K562 (cell line): Measurements from ENCODE around the gene HDAC6. TPM values are rescaled to one million over a fixed set of nuclear protein-coding genes. Genes with fewer than 3 reads are reported as not detected.
A peak's percentile ranks its signal among the peaks of the same experiment; 100 is the strongest.

Experiments
- ATAC-seq: fragments of 200-7000 bp; cut with Tn5 transposase; 3 replicates; pipeline ENCODE4 v1.9.1; 2020; ENCODE audit warnings: moderate library complexity
- BruUV-seq: library from RNA; stranded (reverse); fragments of 400-500 nt; replicated peaks from 2 replicates; lab custom pipeline; 2021; lab: Mats Ljungman, UMichigan
- CTCF ChIA-PET: fragments of 300-600 bp; formaldehyde crosslinking; extraction: SDS; loops from one replicate; lab custom pipeline; 2021; ENCODE audit warnings: low intra/inter-chr PET ratio; lab: Yijun Ruan, JAX
- POLR2A ChIA-PET: fragments of 300-600, 350-650 bp; sonication (Branson Sonifier 250); formaldehyde crosslinking; extraction: SDS; loops from one replicate; lab custom pipeline; 2021; ENCODE audit warnings: antibody characterized with exemption, inconsistent platforms; lab: Yijun Ruan, JAX
- DNase-seq, 4 experiments: peaks; one replicate each; pipeline versions ENCODE4 v3.0.0 to v3.0.0-alpha.2; 2011 to 2018; ENCODE audit warnings: low spot score in 3 of 4, mixed read lengths in 3 of 4; ENCODE audit errors: extremely low read depth in 1 of 4
- FAIRE-seq: peaks from 2 replicates; lab custom pipeline; 2011; peaks lifted over from hg19 to GRCh38; lab: Jason Lieb, UNC
- H2AFZ ChIP-seq: 2 replicates; pipeline ENCODE4 v1.6.0; 2011; ENCODE audit warnings: low read depth, low read length, control low read depth, inconsistent platforms
- H3K27ac ChIP-seq: fragments of 200-600 bp; 3 replicates; pipeline ENCODE4 v1.8.0; 2011; ENCODE audit warnings: low read depth, mild to moderate bottlenecking, control low read depth, inconsistent platforms, low read length, moderate library complexity, mixed read lengths; ENCODE audit errors: extremely low read depth
- H3K27me3 ChIP-seq, 2 experiments: fragments of 300-600 bp in 1 of 2; 2 replicates in 1 of 2; 3 replicates in 1 of 2; pipeline versions ENCODE4 v1.6.0 to v1.8.0; 2011; ENCODE audit warnings: inconsistent platforms in 2 of 2, low read length in 2 of 2, mild to moderate bottlenecking in 1 of 2, mixed read lengths in 1 of 2, moderate library complexity in 1 of 2; ENCODE audit not compliant: control insufficient read depth in 2 of 2, insufficient read depth in 2 of 2
- H3K36me3 ChIP-seq: fragments of 300-600 bp; 3 replicates; pipeline ENCODE4 v1.8.0; 2011; ENCODE audit warnings: mild to moderate bottlenecking, low read length, inconsistent platforms; ENCODE audit not compliant: control insufficient read depth, insufficient read depth
- H3K4me1 ChIP-seq, 2 experiments: fragments of 200-600 bp in 1 of 2; replicated peaks in 1 of 2; 2 replicates in 1 of 2; 3 replicates in 1 of 2; pipeline versions ENCODE4 v1.5.1 to v1.8.0; 2011; ENCODE audit warnings: inconsistent platforms in 2 of 2, low read length in 2 of 2, mild to moderate bottlenecking in 1 of 2, mixed read lengths in 1 of 2, moderate library complexity in 1 of 2; ENCODE audit not compliant: control insufficient read depth in 2 of 2, insufficient read depth in 2 of 2
- H3K4me2 ChIP-seq: 2 replicates; pipeline ENCODE4 v1.6.1; 2011; ENCODE audit warnings: low read length, control low read depth, inconsistent platforms, mixed read lengths; ENCODE audit not compliant: insufficient read depth
- H3K4me3 ChIP-seq: fragments of 200-600 bp; sonication (generic), shearing (Covaris generic); 2 replicates; pipeline ENCODE4 v1.5.1; 2016; ENCODE audit warnings: control low read depth, inconsistent platforms
- H3K79me2 ChIP-seq: fragments of 200-600 bp; 3 replicates; pipeline ENCODE4 v1.8.0; 2011; ENCODE audit warnings: low read length, inconsistent platforms; ENCODE audit not compliant: control insufficient read depth, insufficient read depth
- H3K9ac ChIP-seq, 2 experiments: 2 replicates each; pipeline versions ENCODE4 v1.6.0 to v1.6.1; 2011; ENCODE audit warnings: low read depth in 2 of 2, low read length in 2 of 2, control low read depth in 1 of 2, inconsistent platforms in 1 of 2, mild to moderate bottlenecking in 1 of 2, mixed read lengths in 1 of 2; ENCODE audit not compliant: insufficient read depth in 1 of 2
- H3K9me1 ChIP-seq: one replicate; pipeline ENCODE4 v1.6.0; 2011; ENCODE audit warnings: inconsistent platforms, mild to moderate bottlenecking, low read length, moderate library complexity; ENCODE audit not compliant: control insufficient read depth, insufficient read depth
- H3K9me3 ChIP-seq: replicated peaks from 2 replicates; pipeline ENCODE4 v1.5.1; 2011; ENCODE audit warnings: low read depth, low read length, inconsistent platforms; ENCODE audit not compliant: control insufficient read depth, insufficient read depth
- H4K20me1 ChIP-seq: replicated peaks from 2 replicates; pipeline ENCODE4 v1.6.1; 2011; ENCODE audit warnings: low read length, inconsistent platforms, mixed read lengths; ENCODE audit not compliant: control insufficient read depth, insufficient read depth
- BCOR ChIP-seq: fragments of 450-650 bp; IDR thresholded peaks from 2 replicates; pipeline ENCODE4 v1.6.1; 2016
- CLOCK ChIP-seq: fragments of 250-450 bp; sonication (Bioruptor Pico); IDR thresholded peaks from 2 replicates; pipeline ENCODE4 v1.4.0; 2020; ENCODE audit warnings: mild to moderate bottlenecking, moderate library complexity, borderline replicate concordance
- RBM25 ChIP-seq: fragments of 200-400 bp; formaldehyde crosslinking; IDR thresholded peaks from 2 replicates; pipeline ENCODE4 v1.6.1; 2018; ENCODE audit warnings: low read length, low read depth, moderate library complexity; ENCODE audit not compliant: severe bottlenecking
- SPI1 ChIP-seq: IDR thresholded peaks from 2 replicates; pipeline ENCODE4 v1.6.1; 2011; ENCODE audit warnings: low read depth, low read length, control low read depth, borderline replicate concordance
- TGIF2 ChIP-seq: sonication (generic); formaldehyde crosslinking; IDR thresholded peaks from 2 replicates; pipeline ENCODE4 v1.8.1; 2022; ENCODE audit warnings: mild to moderate bottlenecking, missing genetic modification reagents, moderate library complexity
- WGBS: fragments of 100-300 bp; shearing (Covaris generic); methylation state at CpG from one replicate; pipeline ENCODE4 v1.1.6; 2016; ENCODE audit warnings: low coverage, mixed read lengths; ENCODE audit not compliant: insufficient coverage; ENCODE audit errors: missing lambda C conversion rate; 5-methylcytosine and 5-hydroxymethylcytosine counted together
- in situ Hi-C: fragments of 300-500 bp; cut with MboI; formaldehyde crosslinking; loops from 4 replicates; pipeline ENCODE4 v1.15.0; 2018; ENCODE audit warnings: inconsistent platforms, mixed read lengths
- intact Hi-C: fragments of 100-400 bp; cut with micrococcal nuclease; formaldehyde crosslinking; loops from 2 replicates; pipeline ENCODE4 v1.14.2; 2022
- polyA plus RNA-seq, 8 experiments: library from polyadenylated mRNA; depleted of rRNA in 4 of 8; stranded (reverse) in 5 of 8; unstranded in 3 of 8; fragments of >200 nt; fragmentation: Nextera tagmentation in 2 of 8; fragmentation: Illumina TruSeq in 1 of 8; extraction: Ambion mirVana in 2 of 8; extraction: Trizol in 1 of 8; gene quantifications; 2 replicates each; pipeline versions ENCODE4 v1.2.1 to v1.2.3, GENCODE V29; 2011 to 2014; ENCODE audit warnings: inconsistent platforms in 1 of 8, missing spikeins in 1 of 8
- total RNA-seq, 7 experiments: library from RNA; depleted of rRNA in 6 of 7; stranded (reverse); fragments of >200 nt in 6 of 7; fragmentation: Illumina TruSeq in 2 of 7; extraction: Trizol in 2 of 7; gene quantifications; 2 replicates each; pipeline versions ENCODE4 v1.2.1 to v1.2.3, GENCODE V29; 2011 to 2021; ENCODE audit warnings: low replicate concordance in 1 of 7
- TF ChIP-seq, protein P1 (sequence below): sonication (generic); IDR thresholded peaks from 2 replicates; pipeline ENCODE4 v1.6.1; 2016

HDAC6 gene
- total and polyA plus RNA-seq, 9 of the 15 experiments (the other 6 are each of a cell fraction or from before 2014, with no cell fraction given) = 29.9 to 101 (median 71.2) TPM

DNA sequence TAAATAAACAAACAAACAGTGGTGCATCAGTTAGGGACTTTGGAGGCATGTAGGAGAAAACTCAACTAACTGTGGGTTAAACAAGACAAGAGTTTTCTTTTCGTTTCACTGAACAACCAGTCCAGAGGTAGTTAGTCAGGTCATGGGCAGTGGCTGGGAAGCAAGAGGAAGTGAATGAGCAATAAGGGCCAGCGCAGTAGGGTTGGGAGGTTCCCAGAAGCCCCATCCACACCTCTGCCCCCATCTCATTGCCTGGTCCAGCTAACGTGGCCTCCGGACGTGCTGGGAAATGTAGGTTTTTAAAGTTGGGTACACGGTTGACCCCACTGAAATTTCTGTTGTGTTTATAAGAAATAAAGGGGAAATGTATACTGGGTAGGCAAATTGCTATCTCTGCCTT lies 31.6 kb upstream of the HDAC6 start:
- ChIA-PET CTCF (no interaction called here), POLR2A (no interaction called here)
- Histone ChIP-seq H3K9me3 (no peaks in the 10 kb centered on the region), H3K9me1 (no peaks in the 10 kb centered on the region), H3K4me1 (peaks cover 7 to 28% of the 10 kb centered on the region in 2 experiments), H3K4me3 (no peak overlapping the region), H4K20me1 (no peaks in the 10 kb centered on the region), H3K36me3 (no peaks in the 10 kb centered on the region), H2AFZ (peak overlapping the region; percentile 80), H3K27ac (peak overlapping the region; percentile 60; the same call in 2 of the 3 replicates), H3K27me3 (no peaks in the 10 kb centered on the region), H3K4me2 (peak overlapping the region; percentile 39), H3K79me2 (peaks cover 10% of the 10 kb centered on the region; the same call in 1 of the 3 replicates), H3K9ac (peak overlapping the region; percentile 21 to 70; a peak in 1 of 4 replicates)
- peak; percentile 62 for ATAC-seq
- BruUV-seq = no TSS peak
- DNase-seq = no peak
- in situ Hi-C loops = no loop called here
- WGBS = 46% methylated on average over 6 of the region's 6 CpGs
- intact Hi-C loops = no loop called here
- peak; percentile 64; the same call in 1 of the 2 replicates for TF ChIP-seq SPI1
- TF ChIP-seq, protein P1, sequence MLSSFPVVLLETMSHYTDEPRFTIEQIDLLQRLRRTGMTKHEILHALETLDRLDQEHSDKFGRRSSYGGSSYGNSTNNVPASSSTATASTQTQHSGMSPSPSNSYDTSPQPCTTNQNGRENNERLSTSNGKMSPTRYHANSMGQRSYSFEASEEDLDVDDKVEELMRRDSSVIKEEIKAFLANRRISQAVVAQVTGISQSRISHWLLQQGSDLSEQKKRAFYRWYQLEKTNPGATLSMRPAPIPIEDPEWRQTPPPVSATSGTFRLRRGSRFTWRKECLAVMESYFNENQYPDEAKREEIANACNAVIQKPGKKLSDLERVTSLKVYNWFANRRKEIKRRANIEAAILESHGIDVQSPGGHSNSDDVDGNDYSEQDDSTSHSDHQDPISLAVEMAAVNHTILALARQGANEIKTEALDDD = peak; percentile 67
- no peak for TF ChIP-seq TGIF2
- peak; percentile 55 for FAIRE-seq

DNA sequence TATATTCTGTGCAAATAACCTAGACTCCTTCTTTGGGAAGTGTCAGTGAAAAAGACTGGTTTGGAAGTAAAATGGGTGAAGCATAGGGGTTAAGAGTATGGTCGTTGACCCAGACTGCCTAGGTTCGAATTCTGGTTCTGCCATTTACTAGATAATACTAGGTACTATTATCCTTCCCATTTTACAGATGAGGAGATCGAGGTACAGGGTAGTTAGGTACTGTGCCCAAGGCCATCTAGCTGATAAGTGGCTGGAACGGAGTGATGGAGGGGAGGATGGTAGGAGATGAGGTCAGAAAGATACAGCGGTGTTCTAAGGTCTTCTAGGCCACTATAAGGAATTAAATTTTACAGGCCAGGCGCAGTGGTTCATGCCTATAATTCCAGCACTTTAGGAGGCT lies 29.3 kb upstream of the HDAC6 start:
- ChIA-PET CTCF (no interaction called here), POLR2A (interaction anchor here (0.6 kb wide), 1 partner anchor 39 kb away, joined by 3 read pairs; no protein-coding TSS in a partner anchor)
- Histone ChIP-seq H3K4me1 (peaks cover 12 to 30% of the 10 kb centered on the region in 2 experiments; a peak in 4 of 5 replicates), H3K9me3 (no peaks in the 10 kb centered on the region), H3K4me2 (no peak overlapping the region), H3K4me3 (no peak overlapping the region), H3K9me1 (no peaks in the 10 kb centered on the region), H3K27ac (no peak overlapping the region), H4K20me1 (no peaks in the 10 kb centered on the region), H3K36me3 (0 out of 3 replicates have a peak, but pooled peaks cover 2% of the 10 kb centered on the region), H3K9ac (no peak overlapping the region), H3K27me3 (no peaks in the 10 kb centered on the region), H3K79me2 (peaks cover 10% of the 10 kb centered on the region; the same call in 2 of the 3 replicates), H2AFZ (no peak overlapping the region)
- in situ Hi-C loops = no loop called here
- BruUV-seq = no TSS peak
- WGBS = 84% methylated on average over 6 of the region's 6 CpGs
- ATAC-seq = no peak
- FAIRE-seq = no peak
- DNase-seq = no peak
- intact Hi-C loops = no loop called here
- TF ChIP-seq CLOCK (CRISPR knock-in tag) = no peak
- peak; percentile 86 for TF ChIP-seq BCOR
- TF ChIP-seq RBM25 = peak; percentile 65
